ENCODE measurements around the gene CD248.
"Not testable (repeated sequence)": the region's sequence is repeated elsewhere in the genome, so short reads cannot be mapped to it uniquely, and the experiment has no call there.

CD248 gene

GRCh38 chr11:66313321-66314185, 3.3 kb downstream of the CD248 start:
- DNase-seq (ENCODE audit: low read depth), result no peak

GRCh38 chr11:66312549-66313320, 4.1 kb downstream of the CD248 start:
- peak; percentile 94 for DNase-seq (ENCODE audit: low read depth)

GRCh38 chr11:66311965-66312548, 4.8 kb downstream of the CD248 start:
- DNase-seq (ENCODE audit: low read depth), result peak; percentile 94

- no peak for DNase-seq (ENCODE audit: low read depth)
Observed at GRCh38 chr11:66311470-66311964, 5.3 kb downstream of the CD248 start.

GRCh38 chr11:66310803-66311440, 5.9 kb downstream of the CD248 start:
- DNase-seq (ENCODE audit: low read depth), result not testable (repeated sequence)

GRCh38 chr11:66310324-66310723, 6.5 kb downstream of the CD248 start:
- DNase-seq (ENCODE audit: low read depth), result no peak

GRCh38 chr11:66309475-66309874, 7.4 kb downstream of the CD248 start:
- DNase-seq (ENCODE audit: low read depth), result no peak

- DNase-seq (ENCODE audit: low read depth), result no peak
Observed at GRCh38 chr11:66302656-66303055, 14.2 kb downstream of the CD248 start.

- no peak for DNase-seq (ENCODE audit: low read depth)
Observed at GRCh38 chr11:66299186-66299585, 17.7 kb downstream of the CD248 start.

- DNase-seq (ENCODE audit: low read depth), result no peak
Observed at GRCh38 chr11:66297610-66298009, 19.2 kb downstream of the CD248 start.

- DNase-seq (ENCODE audit: low read depth), result no peak
Observed at GRCh38 chr11:66294626-66295620, 21.9 kb downstream of the CD248 start.

- no peak for DNase-seq (ENCODE audit: low read depth)
Observed at GRCh38 chr11:66293777-66294625, 22.8 kb downstream of the CD248 start.

GRCh38 chr11:66293352-66293751, 23.5 kb downstream of the CD248 start:
- DNase-seq (ENCODE audit: low read depth), result no peak

- DNase-seq (ENCODE audit: low read depth), result no peak
Observed at GRCh38 chr11:66292543-66293332, 24.1 kb downstream of the CD248 start.

GRCh38 chr11:66291706-66292542, 24.9 kb downstream of the CD248 start, which contains the start of gene TMEM151A:
Gene TMEM151A (plus strand): TSS chr11:66291894. CDS start chr11:66292014, 120 bp downstream.
- DNase-seq (ENCODE audit: low read depth), result no peak

- no peak for DNase-seq (ENCODE audit: low read depth)
Observed at GRCh38 chr11:66291303-66291705, 25.5 kb downstream of the CD248 start.

GRCh38 chr11:66290330-66290621, 26.6 kb downstream of the CD248 start:
- DNase-seq (ENCODE audit: low read depth), result no peak

Measured in activated T-cell treated with anti-CD3 and anti-CD28 coated beads for 24 hours (primary cell).